HG03097 (cell line): ENCODE data around the gene ADRA2B.
"Not testable (repeated sequence)": the region's sequence is repeated elsewhere in the genome, so short reads cannot be mapped to it uniquely, and the experiment has no call there.

Source experiments
- ATAC-seq: cut with Tn5 transposase; IDR thresholded peaks from one replicate; pipeline ENCODE4 v1.9.1; 2021; ENCODE audit not compliant: unreplicated experiment, low FRiP score

ADRA2B gene

GRCh38 chr2:96150791-96151594 is 34.6 kb upstream of the ADRA2B start:
- ATAC-seq, result no peak

- no peak for ATAC-seq
These were observed 33.8 kb upstream of the ADRA2B start for GRCh38 chr2:96150007-96150640.

GRCh38 chr2:96148410-96149217 is 32.2 kb upstream of the ADRA2B start:
- ATAC-seq, result peak; percentile 31

DNA sequence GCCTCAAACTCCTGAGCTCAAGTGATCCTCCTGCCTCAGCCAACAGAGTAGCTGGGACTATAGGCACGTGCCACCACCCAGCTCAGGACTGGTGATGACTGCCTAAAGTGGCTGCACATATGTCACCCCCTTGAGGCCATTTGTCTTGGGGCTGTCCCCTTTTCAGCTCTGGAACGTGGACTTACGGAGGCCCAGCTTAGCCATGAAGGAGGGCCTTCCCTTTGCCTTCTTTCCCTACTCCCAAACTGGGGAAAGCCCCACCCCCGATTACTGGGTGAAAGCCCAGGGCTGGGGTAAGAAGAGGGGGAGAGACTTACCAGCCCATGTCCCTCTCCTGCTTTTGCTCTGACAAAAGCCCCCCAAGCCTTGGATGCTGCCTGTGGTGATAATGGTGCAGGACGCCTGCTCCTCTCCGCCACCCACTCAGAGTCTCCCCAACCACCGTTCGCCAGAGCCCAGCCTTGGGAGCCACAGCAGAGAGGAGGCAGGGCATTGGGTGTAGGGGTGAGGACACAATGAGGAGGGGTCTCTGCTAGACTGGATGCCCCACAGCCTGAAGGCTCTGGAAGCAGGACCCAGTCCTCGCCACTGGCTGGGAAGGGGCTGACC is 31.3 kb upstream of the ADRA2B start:
- no peak for ATAC-seq

- no peak for ATAC-seq
These were observed 30.7 kb upstream of the ADRA2B start for GRCh38 chr2:96146881-96147592.

GRCh38 chr2:96146153-96146880 is 29.9 kb upstream of the ADRA2B start:
- ATAC-seq, result peak; percentile 32

- no peak for ATAC-seq
These were observed 29.4 kb upstream of the ADRA2B start for GRCh38 chr2:96145848-96146152.

DNA sequence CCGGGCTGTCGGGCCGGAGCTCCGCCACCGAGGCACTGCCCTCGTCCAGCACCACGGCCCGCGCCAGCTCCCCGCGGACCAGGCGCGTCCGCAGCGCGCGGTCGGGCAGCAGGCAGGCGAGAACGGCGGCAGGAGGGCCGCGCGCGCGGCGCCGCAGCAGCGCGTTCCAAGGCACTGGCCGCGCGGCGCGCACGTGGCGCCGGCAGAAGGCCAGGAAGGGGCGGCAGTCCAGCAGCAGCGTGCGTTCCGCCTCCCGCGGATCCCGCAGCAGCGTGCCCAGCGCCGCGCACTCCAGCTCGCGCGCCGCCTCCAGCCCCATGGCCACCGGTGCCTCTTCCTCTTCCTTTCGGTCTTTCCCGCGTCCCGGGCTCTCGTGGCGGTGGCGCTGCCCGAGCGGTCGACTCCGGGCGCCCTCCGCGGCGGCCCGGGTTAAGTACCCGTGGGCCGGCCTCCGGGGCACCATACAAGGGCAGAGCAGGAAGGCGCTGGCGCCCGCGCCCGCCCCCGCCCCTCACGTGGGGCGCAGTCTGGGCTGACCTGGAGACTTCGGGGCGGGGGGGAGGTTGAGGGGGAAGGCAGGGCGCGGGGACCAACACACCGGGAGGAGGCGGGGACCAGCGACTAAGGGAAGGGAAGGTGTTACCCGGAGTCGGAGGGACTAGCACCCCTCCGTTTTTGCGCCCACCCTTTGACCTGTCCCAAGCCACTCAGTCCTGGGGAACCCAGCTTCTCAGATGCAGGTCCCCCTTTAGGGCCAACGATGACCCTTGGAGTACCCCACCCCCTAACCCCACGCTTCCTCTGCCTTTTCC is 28.9 kb upstream of the ADRA2B start, which contains the start of gene DUSP2:
DUSP2 (minus strand) TSS at position 405 of the 812 bp plus-strand sequence; CDS start at position 319, 86 bp downstream.
- ATAC-seq, result peak; percentile 45

GRCh38 chr2:96144481-96145035 is 28.2 kb upstream of the ADRA2B start:
- no peak for ATAC-seq

GRCh38 chr2:96143848-96144480 is 27.6 kb upstream of the ADRA2B start:
- ATAC-seq, result no peak

- no peak for ATAC-seq
These were observed 27.0 kb upstream of the ADRA2B start for GRCh38 chr2:96143231-96143847.

DNA sequence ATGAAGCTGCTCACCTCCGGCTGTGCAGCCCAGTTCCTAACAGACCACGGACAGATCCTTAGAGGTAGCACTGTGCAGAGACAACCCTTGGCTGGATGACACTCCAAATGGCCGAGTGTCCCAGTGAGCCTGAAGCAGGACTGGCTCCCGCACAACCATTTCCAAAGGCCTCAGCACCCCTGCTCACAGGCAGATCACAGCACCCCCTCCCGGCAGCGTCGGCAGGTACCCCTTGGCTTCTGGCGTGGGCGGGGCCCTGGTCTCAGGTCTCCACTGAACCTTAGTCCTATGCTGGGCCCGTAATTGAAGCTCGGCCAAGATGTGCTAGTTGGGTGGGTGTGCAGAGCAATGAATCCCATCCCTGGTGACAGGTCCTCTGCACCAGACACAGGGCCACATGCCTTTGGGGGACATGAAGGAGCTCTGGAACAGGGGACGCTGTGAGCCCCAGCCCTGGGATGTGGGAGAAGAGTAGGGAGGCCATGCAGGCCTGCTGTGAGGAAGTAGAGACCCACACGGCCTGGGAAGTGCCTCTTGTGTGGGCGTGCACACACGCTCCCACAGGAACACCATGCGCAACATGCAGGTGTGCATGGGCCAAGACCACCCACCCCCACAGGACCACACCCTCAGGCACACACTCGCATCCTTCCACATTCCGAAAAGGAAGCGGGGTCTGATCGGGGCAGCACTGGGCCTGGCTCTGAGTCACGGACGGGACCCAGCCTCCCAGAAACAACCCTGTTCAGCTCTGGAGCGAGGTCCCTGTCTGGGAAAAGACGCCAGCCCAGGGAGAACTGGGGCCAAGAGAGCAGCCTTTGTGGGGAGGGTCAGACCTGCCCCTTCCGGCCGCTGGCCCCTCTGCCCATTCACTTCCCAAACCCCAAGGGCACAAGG is 26.1 kb upstream of the ADRA2B start:
- ATAC-seq, result no peak

GRCh38 chr2:96141624-96141967 is 25.2 kb upstream of the ADRA2B start:
- not testable (repeated sequence) for ATAC-seq

- no peak for ATAC-seq
These were observed 24.7 kb upstream of the ADRA2B start for GRCh38 chr2:96140941-96141623.

DNA sequence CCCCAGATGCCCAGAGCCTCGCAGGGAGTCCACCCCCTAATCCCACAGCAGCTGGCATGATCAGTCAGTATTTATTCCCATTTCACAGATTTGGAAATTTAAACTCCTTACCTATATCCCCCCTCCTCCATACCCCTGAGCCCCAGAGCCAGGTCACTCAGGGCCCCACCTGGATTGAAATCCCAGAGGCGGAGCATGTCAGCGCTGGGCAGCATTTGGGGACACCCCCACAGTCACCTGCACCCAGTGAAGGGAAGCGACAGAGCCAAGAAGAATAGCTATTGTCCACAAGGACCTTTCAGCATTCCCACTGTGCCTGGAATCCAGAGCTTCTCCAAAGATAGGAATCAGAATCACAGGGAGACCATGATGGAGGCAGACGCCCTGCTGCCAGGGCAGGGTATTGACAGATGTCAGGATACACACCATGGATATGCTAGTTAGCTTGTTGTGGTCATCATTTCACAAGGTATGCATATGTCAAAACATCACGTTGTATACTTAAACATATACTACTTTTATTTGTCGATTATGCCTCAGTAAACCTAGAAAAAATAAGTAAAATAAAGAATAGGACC is 22.9 kb upstream of the ADRA2B start:
- no peak for ATAC-seq
